K562 (cell line): Measurements from ENCODE around the gene TDO2. TPM values are rescaled to one million over a fixed set of nuclear protein-coding genes. Genes with fewer than 3 reads are reported as not detected.

Source experiments
- ATAC-seq: fragments of 200-7000 bp; cut with Tn5 transposase; 3 replicates; pipeline ENCODE4 v1.9.1; 2020; ENCODE audit warnings: moderate library complexity
- BruUV-seq: library from RNA; stranded (reverse); fragments of 400-500 nt; replicated peaks from 2 replicates; lab custom pipeline; 2021; lab: Mats Ljungman, UMichigan
- CTCF ChIA-PET: fragments of 300-600 bp; formaldehyde crosslinking; extraction: SDS; loops from one replicate; lab custom pipeline; 2021; ENCODE audit warnings: low intra/inter-chr PET ratio; lab: Yijun Ruan, JAX
- POLR2A ChIA-PET: fragments of 300-600, 350-650 bp; sonication (Branson Sonifier 250); formaldehyde crosslinking; extraction: SDS; loops from one replicate; lab custom pipeline; 2021; ENCODE audit warnings: antibody characterized with exemption, inconsistent platforms; lab: Yijun Ruan, JAX
- DNase-seq, 4 experiments: peaks; one replicate each; pipeline versions ENCODE4 v3.0.0 to v3.0.0-alpha.2; 2011 to 2018; ENCODE audit warnings: low spot score in 3 of 4, mixed read lengths in 3 of 4; ENCODE audit errors: extremely low read depth in 1 of 4
- FAIRE-seq: peaks from 2 replicates; lab custom pipeline; 2011; peaks lifted over from hg19 to GRCh38; lab: Jason Lieb, UNC
- H2AFZ ChIP-seq: 2 replicates; pipeline ENCODE4 v1.6.0; 2011; ENCODE audit warnings: low read depth, low read length, control low read depth, inconsistent platforms
- H3K27ac ChIP-seq: fragments of 200-600 bp; 3 replicates; pipeline ENCODE4 v1.8.0; 2011; ENCODE audit warnings: low read depth, mild to moderate bottlenecking, control low read depth, inconsistent platforms, low read length, moderate library complexity, mixed read lengths; ENCODE audit errors: extremely low read depth
- H3K27me3 ChIP-seq, 2 experiments: fragments of 300-600 bp in 1 of 2; 2 replicates in 1 of 2; 3 replicates in 1 of 2; pipeline versions ENCODE4 v1.6.0 to v1.8.0; 2011; ENCODE audit warnings: inconsistent platforms in 2 of 2, low read length in 2 of 2, mild to moderate bottlenecking in 1 of 2, mixed read lengths in 1 of 2, moderate library complexity in 1 of 2; ENCODE audit not compliant: control insufficient read depth in 2 of 2, insufficient read depth in 2 of 2
- H3K36me3 ChIP-seq: fragments of 300-600 bp; 3 replicates; pipeline ENCODE4 v1.8.0; 2011; ENCODE audit warnings: mild to moderate bottlenecking, low read length, inconsistent platforms; ENCODE audit not compliant: control insufficient read depth, insufficient read depth
- H3K4me1 ChIP-seq, 2 experiments: fragments of 200-600 bp in 1 of 2; replicated peaks in 1 of 2; 2 replicates in 1 of 2; 3 replicates in 1 of 2; pipeline versions ENCODE4 v1.5.1 to v1.8.0; 2011; ENCODE audit warnings: inconsistent platforms in 2 of 2, low read length in 2 of 2, mild to moderate bottlenecking in 1 of 2, mixed read lengths in 1 of 2, moderate library complexity in 1 of 2; ENCODE audit not compliant: control insufficient read depth in 2 of 2, insufficient read depth in 2 of 2
- H3K4me2 ChIP-seq: 2 replicates; pipeline ENCODE4 v1.6.1; 2011; ENCODE audit warnings: low read length, control low read depth, inconsistent platforms, mixed read lengths; ENCODE audit not compliant: insufficient read depth
- H3K4me3 ChIP-seq: fragments of 200-600 bp; sonication (generic), shearing (Covaris generic); 2 replicates; pipeline ENCODE4 v1.5.1; 2016; ENCODE audit warnings: control low read depth, inconsistent platforms
- H3K79me2 ChIP-seq: fragments of 200-600 bp; 3 replicates; pipeline ENCODE4 v1.8.0; 2011; ENCODE audit warnings: low read length, inconsistent platforms; ENCODE audit not compliant: control insufficient read depth, insufficient read depth
- H3K9ac ChIP-seq, 2 experiments: 2 replicates each; pipeline versions ENCODE4 v1.6.0 to v1.6.1; 2011; ENCODE audit warnings: low read depth in 2 of 2, low read length in 2 of 2, control low read depth in 1 of 2, inconsistent platforms in 1 of 2, mild to moderate bottlenecking in 1 of 2, mixed read lengths in 1 of 2; ENCODE audit not compliant: insufficient read depth in 1 of 2
- H3K9me1 ChIP-seq: one replicate; pipeline ENCODE4 v1.6.0; 2011; ENCODE audit warnings: inconsistent platforms, mild to moderate bottlenecking, low read length, moderate library complexity; ENCODE audit not compliant: control insufficient read depth, insufficient read depth
- H3K9me3 ChIP-seq: replicated peaks from 2 replicates; pipeline ENCODE4 v1.5.1; 2011; ENCODE audit warnings: low read depth, low read length, inconsistent platforms; ENCODE audit not compliant: control insufficient read depth, insufficient read depth
- H4K20me1 ChIP-seq: replicated peaks from 2 replicates; pipeline ENCODE4 v1.6.1; 2011; ENCODE audit warnings: low read length, inconsistent platforms, mixed read lengths; ENCODE audit not compliant: control insufficient read depth, insufficient read depth
- HDAC8 ChIP-seq: fragments of 450-650 bp; IDR thresholded peaks from 2 replicates; pipeline ENCODE4 v1.6.1; 2016; ENCODE audit warnings: mild to moderate bottlenecking, missing genetic modification characterization, moderate library complexity, missing compliant biosample characterization
- HEY1 ChIP-seq: fragments of 250-450 bp; sonication (Bioruptor Pico); IDR thresholded peaks from 2 replicates; pipeline ENCODE4 v1.5.0; 2020; ENCODE audit warnings: mild to moderate bottlenecking, moderate library complexity, borderline replicate concordance
- HNRNPLL ChIP-seq: fragments of 200-400 bp; formaldehyde crosslinking; IDR thresholded peaks from 2 replicates; pipeline ENCODE4 v1.6.1; 2017; ENCODE audit warnings: low read length, low read depth, mild to moderate bottlenecking; ENCODE audit not compliant: poor library complexity, severe bottlenecking
- HSF4 ChIP-seq: fragments of 250-450 bp; sonication (Bioruptor Pico); IDR thresholded peaks from 2 replicates; pipeline ENCODE4 v2.1.2; 2022; ENCODE audit warnings: mild to moderate bottlenecking, moderate library complexity, borderline replicate concordance
- KLF13 ChIP-seq: fragments of 450-650 bp; IDR thresholded peaks from 2 replicates; pipeline ENCODE4 v1.6.1; 2016; ENCODE audit warnings: missing genetic modification characterization, low read depth, mild to moderate bottlenecking, missing compliant biosample characterization, moderate library complexity, borderline replicate concordance
- NFIC ChIP-seq: fragments of 450-650 bp; IDR thresholded peaks from 2 replicates; pipeline ENCODE4 v1.6.1; 2017; ENCODE audit warnings: mild to moderate bottlenecking, inconsistent platforms
- POLR2B ChIP-seq: fragments of 450-650 bp; IDR thresholded peaks from 2 replicates; pipeline ENCODE4 v1.6.1; 2018; ENCODE audit warnings: low read depth; ENCODE audit not compliant: partially characterized antibody
- ZNF3 ChIP-seq: fragments of 250-450 bp; sonication (Bioruptor Pico); IDR thresholded peaks from 2 replicates; pipeline ENCODE4 v1.5.0; 2021; ENCODE audit warnings: mild to moderate bottlenecking, moderate library complexity
- ZZZ3 ChIP-seq: fragments of 450-650 bp; IDR thresholded peaks from 2 replicates; pipeline ENCODE4 v1.6.1; 2016; ENCODE audit warnings: antibody characterized with exemption, mild to moderate bottlenecking, moderate library complexity
- WGBS: fragments of 100-300 bp; shearing (Covaris generic); methylation state at CpG from one replicate; pipeline ENCODE4 v1.1.6; 2016; ENCODE audit warnings: low coverage, mixed read lengths; ENCODE audit not compliant: insufficient coverage; ENCODE audit errors: missing lambda C conversion rate; 5-methylcytosine and 5-hydroxymethylcytosine counted together
- in situ Hi-C: fragments of 300-500 bp; cut with MboI; formaldehyde crosslinking; loops from 4 replicates; pipeline ENCODE4 v1.15.0; 2018; ENCODE audit warnings: inconsistent platforms, mixed read lengths
- intact Hi-C: fragments of 100-400 bp; cut with micrococcal nuclease; formaldehyde crosslinking; loops from 2 replicates; pipeline ENCODE4 v1.14.2; 2022
- polyA plus RNA-seq, 8 experiments: library from polyadenylated mRNA; depleted of rRNA in 4 of 8; stranded (reverse) in 5 of 8; unstranded in 3 of 8; fragments of >200 nt; fragmentation: Nextera tagmentation in 2 of 8; fragmentation: Illumina TruSeq in 1 of 8; extraction: Ambion mirVana in 2 of 8; extraction: Trizol in 1 of 8; gene quantifications; 2 replicates each; pipeline versions ENCODE4 v1.2.1 to v1.2.3, GENCODE V29; 2011 to 2014; ENCODE audit warnings: inconsistent platforms in 1 of 8, missing spikeins in 1 of 8
- total RNA-seq, 7 experiments: library from RNA; depleted of rRNA in 6 of 7; stranded (reverse); fragments of >200 nt in 6 of 7; fragmentation: Illumina TruSeq in 2 of 7; extraction: Trizol in 2 of 7; gene quantifications; 2 replicates each; pipeline versions ENCODE4 v1.2.1 to v1.2.3, GENCODE V29; 2011 to 2021; ENCODE audit warnings: low replicate concordance in 1 of 7
- TF ChIP-seq, protein P1 (sequence below), 2 experiments: IDR thresholded peaks; 2 replicates each; pipeline ENCODE4 v1.6.1; 2011; ENCODE audit warnings: borderline replicate concordance in 1 of 2, control low read depth in 1 of 2, low read depth in 1 of 2, low read length in 1 of 2, mild to moderate bottlenecking in 1 of 2, mixed read lengths in 1 of 2, moderate library complexity in 1 of 2; ENCODE audit not compliant: insufficient read depth in 1 of 2, insufficient read length in 1 of 2, poor library complexity in 1 of 2, severe bottlenecking in 1 of 2; ENCODE audit errors: extremely low read depth in 1 of 2
- TF ChIP-seq, protein P2 (sequence below): fragments of 450-650 bp; formaldehyde crosslinking; IDR thresholded peaks from 2 replicates; pipeline ENCODE4 v1.4.0; 2020; ENCODE audit warnings: mild to moderate bottlenecking, moderate library complexity
- TF ChIP-seq, protein P3 (sequence below): fragments of 250-450 bp; sonication (Bioruptor Pico); IDR thresholded peaks from 2 replicates; pipeline ENCODE4 v1.8.0; 2022; ENCODE audit warnings: moderate library complexity, mild to moderate bottlenecking, inconsistent platforms
- TF ChIP-seq, protein P4 (sequence below): sonication (generic); formaldehyde crosslinking; IDR thresholded peaks from 2 replicates; pipeline ENCODE4 v1.8.0; 2023; ENCODE audit warnings: mild to moderate bottlenecking, missing genetic modification reagents
- TF ChIP-seq, protein P5 (sequence below): sonication (generic); formaldehyde crosslinking; IDR thresholded peaks from 2 replicates; pipeline ENCODE4 v1.8.0; 2022; ENCODE audit warnings: missing genetic modification reagents, mild to moderate bottlenecking, borderline replicate concordance

Gene TDO2
- total and polyA plus RNA-seq, 9 of the 15 experiments (the other 6 are each of a cell fraction or from before 2014, with no cell fraction given), result 0.09 to 0.65 (median 0.22) TPM; not detected in 2

DNA sequence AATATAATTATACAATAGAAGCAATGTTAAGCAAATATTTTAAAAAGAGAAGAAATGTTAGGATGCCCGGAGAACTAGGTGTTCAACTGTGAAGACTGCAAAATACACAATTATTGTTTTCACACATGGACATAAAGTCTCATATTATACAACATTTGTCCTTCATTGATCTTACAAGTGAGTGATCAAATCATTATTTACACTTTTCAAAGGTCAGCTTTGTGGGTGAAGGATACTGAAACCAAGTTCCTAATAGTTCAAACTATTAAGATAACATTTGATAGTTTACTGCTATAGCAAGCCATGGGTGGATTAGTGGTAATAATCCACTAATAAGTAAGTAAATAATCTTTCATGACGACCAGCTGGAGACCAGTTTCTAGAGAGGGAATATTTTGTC lies 26.8 kb downstream of the TDO2 start:
- no peaks in the 10 kb centered on the region for H4K20me1 ChIP-seq
- 0% methylated on average over 2 of the region's 2 CpGs for WGBS

More for the DNA sequence above, 26.8 kb downstream of the TDO2 start:
- Histone ChIP-seq H3K9me1 (no peaks in the 10 kb centered on the region), H2AFZ (no peak overlapping the region), H3K27ac (no peak overlapping the region), H3K4me1 (no peaks in the 10 kb centered on the region), H3K27me3 (no peaks in the 10 kb centered on the region), H3K4me3 (no peak overlapping the region), H3K9ac (no peak overlapping the region), H3K79me2 (no peaks in the 10 kb centered on the region), H3K4me2 (no peak overlapping the region)
- POLR2A ChIA-PET, result interaction anchor here (0.6 kb wide), 1 partner anchor 1038 kb away, joined by 3 read pairs; no protein-coding TSS in a partner anchor
- ATAC-seq (no peak), FAIRE-seq (no peak), DNase-seq (no peak)
- CTCF ChIA-PET, result no interaction called here
- intact Hi-C loops, result no loop called here
- TF ChIP-seq KLF13 (tag) (no peak), HSF4 (no peak), HDAC8 (tag) (no peak), NFIC (no peak), ZNF3 (CRISPR knock-in tag) (no peak), POLR2B (no peak), ZZZ3 (no peak), HEY1 (CRISPR knock-in tag) (no peak), HNRNPLL (no peak)
- TF ChIP-seq, protein P1, sequence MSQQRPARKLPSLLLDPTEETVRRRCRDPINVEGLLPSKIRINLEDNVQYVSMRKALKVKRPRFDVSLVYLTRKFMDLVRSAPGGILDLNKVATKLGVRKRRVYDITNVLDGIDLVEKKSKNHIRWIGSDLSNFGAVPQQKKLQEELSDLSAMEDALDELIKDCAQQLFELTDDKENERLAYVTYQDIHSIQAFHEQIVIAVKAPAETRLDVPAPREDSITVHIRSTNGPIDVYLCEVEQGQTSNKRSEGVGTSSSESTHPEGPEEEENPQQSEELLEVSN (IDR thresholded peaks at IDR 0.05; ENCODE audit: borderline replicate concordance in 1 of 2, extremely low read depth in 1 of 2, insufficient read depth in 1 of 2, insufficient read length in 1 of 2, low read depth in 1 of 2, low read length in 1 of 2, poor library complexity in 1 of 2, severe bottlenecking in 1 of 2), result no peak
- TF ChIP-seq, protein P2, sequence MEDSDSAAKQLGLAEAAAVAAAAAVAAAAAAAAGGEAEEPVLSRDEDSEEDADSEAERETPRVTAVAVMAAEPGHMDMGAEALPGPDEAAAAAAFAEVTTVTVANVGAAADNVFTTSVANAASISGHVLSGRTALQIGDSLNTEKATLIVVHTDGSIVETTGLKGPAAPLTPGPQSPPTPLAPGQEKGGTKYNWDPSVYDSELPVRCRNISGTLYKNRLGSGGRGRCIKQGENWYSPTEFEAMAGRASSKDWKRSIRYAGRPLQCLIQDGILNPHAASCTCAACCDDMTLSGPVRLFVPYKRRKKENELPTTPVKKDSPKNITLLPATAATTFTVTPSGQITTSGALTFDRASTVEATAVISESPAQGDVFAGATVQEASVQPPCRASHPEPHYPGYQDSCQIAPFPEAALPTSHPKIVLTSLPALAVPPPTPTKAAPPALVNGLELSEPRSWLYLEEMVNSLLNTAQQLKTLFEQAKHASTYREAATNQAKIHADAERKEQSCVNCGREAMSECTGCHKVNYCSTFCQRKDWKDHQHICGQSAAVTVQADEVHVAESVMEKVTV (CRISPR knock-in tag), result no peak
- TF ChIP-seq, protein P3, sequence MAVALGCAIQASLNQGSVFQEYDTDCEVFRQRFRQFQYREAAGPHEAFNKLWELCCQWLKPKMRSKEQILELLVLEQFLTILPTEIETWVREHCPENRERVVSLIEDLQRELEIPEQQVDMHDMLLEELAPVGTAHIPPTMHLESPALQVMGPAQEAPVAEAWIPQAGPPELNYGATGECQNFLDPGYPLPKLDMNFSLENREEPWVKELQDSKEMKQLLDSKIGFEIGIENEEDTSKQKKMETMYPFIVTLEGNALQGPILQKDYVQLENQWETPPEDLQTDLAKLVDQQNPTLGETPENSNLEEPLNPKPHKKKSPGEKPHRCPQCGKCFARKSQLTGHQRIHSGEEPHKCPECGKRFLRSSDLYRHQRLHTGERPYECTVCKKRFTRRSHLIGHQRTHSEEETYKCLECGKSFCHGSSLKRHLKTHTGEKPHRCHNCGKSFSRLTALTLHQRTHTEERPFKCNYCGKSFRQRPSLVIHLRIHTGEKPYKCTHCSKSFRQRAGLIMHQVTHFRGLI, result no peak
- TF ChIP-seq, protein P4, sequence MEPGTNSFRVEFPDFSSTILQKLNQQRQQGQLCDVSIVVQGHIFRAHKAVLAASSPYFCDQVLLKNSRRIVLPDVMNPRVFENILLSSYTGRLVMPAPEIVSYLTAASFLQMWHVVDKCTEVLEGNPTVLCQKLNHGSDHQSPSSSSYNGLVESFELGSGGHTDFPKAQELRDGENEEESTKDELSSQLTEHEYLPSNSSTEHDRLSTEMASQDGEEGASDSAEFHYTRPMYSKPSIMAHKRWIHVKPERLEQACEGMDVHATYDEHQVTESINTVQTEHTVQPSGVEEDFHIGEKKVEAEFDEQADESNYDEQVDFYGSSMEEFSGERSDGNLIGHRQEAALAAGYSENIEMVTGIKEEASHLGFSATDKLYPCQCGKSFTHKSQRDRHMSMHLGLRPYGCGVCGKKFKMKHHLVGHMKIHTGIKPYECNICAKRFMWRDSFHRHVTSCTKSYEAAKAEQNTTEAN (CRISPR knock-in tag), result no peak
- TF ChIP-seq, protein P5, sequence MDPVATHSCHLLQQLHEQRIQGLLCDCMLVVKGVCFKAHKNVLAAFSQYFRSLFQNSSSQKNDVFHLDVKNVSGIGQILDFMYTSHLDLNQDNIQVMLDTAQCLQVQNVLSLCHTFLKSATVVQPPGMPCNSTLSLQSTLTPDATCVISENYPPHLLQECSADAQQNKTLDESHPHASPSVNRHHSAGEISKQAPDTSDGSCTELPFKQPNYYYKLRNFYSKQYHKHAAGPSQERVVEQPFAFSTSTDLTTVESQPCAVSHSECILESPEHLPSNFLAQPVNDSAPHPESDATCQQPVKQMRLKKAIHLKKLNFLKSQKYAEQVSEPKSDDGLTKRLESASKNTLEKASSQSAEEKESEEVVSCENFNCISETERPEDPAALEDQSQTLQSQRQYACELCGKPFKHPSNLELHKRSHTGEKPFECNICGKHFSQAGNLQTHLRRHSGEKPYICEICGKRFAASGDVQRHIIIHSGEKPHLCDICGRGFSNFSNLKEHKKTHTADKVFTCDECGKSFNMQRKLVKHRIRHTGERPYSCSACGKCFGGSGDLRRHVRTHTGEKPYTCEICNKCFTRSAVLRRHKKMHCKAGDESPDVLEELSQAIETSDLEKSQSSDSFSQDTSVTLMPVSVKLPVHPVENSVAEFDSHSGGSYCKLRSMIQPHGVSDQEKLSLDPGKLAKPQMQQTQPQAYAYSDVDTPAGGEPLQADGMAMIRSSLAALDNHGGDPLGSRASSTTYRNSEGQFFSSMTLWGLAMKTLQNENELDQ, result no peak
- TF ChIP-seq, all 486 proteins: peak for 0
- Histone ChIP-seq H3K9me3 (no peaks in the 10 kb centered on the region; the same call in 1 of the 2 replicates), H3K36me3 (no peaks in the 10 kb centered on the region)
- in situ Hi-C loops, result no loop called here
- no TSS peak for BruUV-seq
